Measurements from ENCODE around the gene KPNB1.
A peak's percentile ranks its signal among the peaks of the same experiment; 100 is the strongest.

KPNB1 gene

GRCh38 chr17:47690121-47690520 lies 40.4 kb downstream of the KPNB1 start:
- TF ChIP-seq TEAD4 (IDR thresholded peaks at IDR 0.05) (no peak), CREB1 (IDR thresholded peaks at IDR 0.05; ENCODE audit: low read depth) (no peak), MAX (IDR thresholded peaks at IDR 0.05) (no peak), TAF1 (IDR thresholded peaks at IDR 0.05; ENCODE audit: low read depth) (no peak)

GRCh38 chr17:47692137-47692894 lies 42.6 kb downstream of the KPNB1 start:
- no peak for TF ChIP-seq MAX (IDR thresholded peaks at IDR 0.05)
- 0 out of 2 replicates have a peak, but pooled peaks have one; percentile 53 for TF ChIP-seq ZBTB7A (IDR thresholded peaks at IDR 0.05; ENCODE audit: low read depth)

GRCh38 chr17:47692895-47693730 lies 43.4 kb downstream of the KPNB1 start:
- TF ChIP-seq TAF1 (IDR thresholded peaks at IDR 0.05; ENCODE audit: low read depth) (no peak), NFIC (IDR thresholded peaks at IDR 0.05) (peak; percentile 33; the same call in 1 of the 2 replicates), EP300 (IDR thresholded peaks at IDR 0.05; ENCODE audit: borderline replicate concordance) (no peak), YY1 (IDR thresholded peaks at IDR 0.05; ENCODE audit: low read depth) (no peak), TEAD4 (IDR thresholded peaks at IDR 0.05) (no peak), TCF12 (IDR thresholded peaks at IDR 0.05; ENCODE audit: low read depth) (no peak), USF1 (IDR thresholded peaks at IDR 0.05) (no peak), ZBTB7A (IDR thresholded peaks at IDR 0.05; ENCODE audit: low read depth) (no peak), CREB1 (IDR thresholded peaks at IDR 0.05; ENCODE audit: low read depth) (no peak), FOXM1 (IDR thresholded peaks at IDR 0.05; ENCODE audit: borderline replicate concordance, low read depth) (no peak), EGR1 (IDR thresholded peaks at IDR 0.05) (no peak), CEBPB (IDR thresholded peaks at IDR 0.05) (no peak), MAX (IDR thresholded peaks at IDR 0.05) (0 out of 2 replicates have a peak, but pooled peaks have one; percentile 9)

- TF ChIP-seq ZBTB7A (IDR thresholded peaks at IDR 0.05; ENCODE audit: low read depth) (peak; percentile 95), CREB1 (IDR thresholded peaks at IDR 0.05; ENCODE audit: low read depth) (no peak)
Observed at GRCh38 chr17:47693731-47694580, 44.2 kb downstream of the KPNB1 start, which contains the start of gene TBKBP1. Gene TBKBP1, plus strand, starts transcription at chr17:47694161. Its CDS starts 1,952 bp downstream, at chr17:47696113.

- TF ChIP-seq YY1 (IDR thresholded peaks at IDR 0.05; ENCODE audit: low read depth) (no peak), CEBPB (IDR thresholded peaks at IDR 0.05) (no peak), MAX (IDR thresholded peaks at IDR 0.05) (peak; percentile 92), TEAD4 (IDR thresholded peaks at IDR 0.05) (no peak), CREB1 (IDR thresholded peaks at IDR 0.05; ENCODE audit: low read depth) (no peak), TCF12 (IDR thresholded peaks at IDR 0.05; ENCODE audit: low read depth) (no peak), NFIC (IDR thresholded peaks at IDR 0.05) (no peak), EP300 (IDR thresholded peaks at IDR 0.05; ENCODE audit: borderline replicate concordance) (no peak), RAD21 (IDR thresholded peaks at IDR 0.05; ENCODE audit: low read depth) (no peak), TAF1 (IDR thresholded peaks at IDR 0.05; ENCODE audit: low read depth) (no peak), REST (IDR thresholded peaks at IDR 0.05; ENCODE audit: low read depth) (no peak), FOXM1 (IDR thresholded peaks at IDR 0.05; ENCODE audit: borderline replicate concordance, low read depth) (no peak), ZBTB7A (IDR thresholded peaks at IDR 0.05; ENCODE audit: low read depth) (peak; percentile 16), EGR1 (IDR thresholded peaks at IDR 0.05) (peak; percentile 55), USF1 (IDR thresholded peaks at IDR 0.05) (peak; percentile 90)
Observed at GRCh38 chr17:47694581-47695428, 45.1 kb downstream of the KPNB1 start.

Measured in Ishikawa (cell line).